Measurements from ENCODE around the gene GABRB1. TPM values are rescaled to one million over a fixed set of nuclear protein-coding genes. Genes with fewer than 3 reads are reported as not detected.

Gene GABRB1
- total RNA-seq, 2 donors from 2014 or later, result not detected

GRCh38 chr4:47309165-47309564 is 277.8 kb downstream of the GABRB1 start:
- H3K4me3 ChIP-seq, result no peak overlapping the region
- no peak overlapping the region for H3K27ac ChIP-seq
- no peaks in the 10 kb centered on the region for H3K4me1 ChIP-seq (replicated peaks)
- intact Hi-C loops (cut with DNase I), result no loop called here
- H3K27me3 ChIP-seq (replicated peaks; ENCODE audit: insufficient read depth), result no peaks in the 10 kb centered on the region
- H3K36me3 ChIP-seq, result no peaks in the 10 kb centered on the region
- TF ChIP-seq POLR2A (IDR thresholded peaks at IDR 0.05), result no peak
- no peak for TF ChIP-seq POLR2AphosphoS5 (IDR thresholded peaks at IDR 0.05)
- TF ChIP-seq, protein P1, sequence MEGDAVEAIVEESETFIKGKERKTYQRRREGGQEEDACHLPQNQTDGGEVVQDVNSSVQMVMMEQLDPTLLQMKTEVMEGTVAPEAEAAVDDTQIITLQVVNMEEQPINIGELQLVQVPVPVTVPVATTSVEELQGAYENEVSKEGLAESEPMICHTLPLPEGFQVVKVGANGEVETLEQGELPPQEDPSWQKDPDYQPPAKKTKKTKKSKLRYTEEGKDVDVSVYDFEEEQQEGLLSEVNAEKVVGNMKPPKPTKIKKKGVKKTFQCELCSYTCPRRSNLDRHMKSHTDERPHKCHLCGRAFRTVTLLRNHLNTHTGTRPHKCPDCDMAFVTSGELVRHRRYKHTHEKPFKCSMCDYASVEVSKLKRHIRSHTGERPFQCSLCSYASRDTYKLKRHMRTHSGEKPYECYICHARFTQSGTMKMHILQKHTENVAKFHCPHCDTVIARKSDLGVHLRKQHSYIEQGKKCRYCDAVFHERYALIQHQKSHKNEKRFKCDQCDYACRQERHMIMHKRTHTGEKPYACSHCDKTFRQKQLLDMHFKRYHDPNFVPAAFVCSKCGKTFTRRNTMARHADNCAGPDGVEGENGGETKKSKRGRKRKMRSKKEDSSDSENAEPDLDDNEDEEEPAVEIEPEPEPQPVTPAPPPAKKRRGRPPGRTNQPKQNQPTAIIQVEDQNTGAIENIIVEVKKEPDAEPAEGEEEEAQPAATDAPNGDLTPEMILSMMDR (IDR thresholded peaks at IDR 0.05), result no peak
- DNase-seq (ENCODE audit: low spot score), result no peak
- H3K9me3 ChIP-seq, result no peaks in the 10 kb centered on the region

GRCh38 chr4:47312170-47312569 is 280.8 kb downstream of the GABRB1 start:
- H3K27me3 ChIP-seq (replicated peaks; ENCODE audit: insufficient read depth), result no peaks in the 10 kb centered on the region
- no peaks in the 10 kb centered on the region for H3K36me3 ChIP-seq
- no peak overlapping the region for H3K4me3 ChIP-seq
- H3K4me1 ChIP-seq (replicated peaks), result no peaks in the 10 kb centered on the region
- no peaks in the 10 kb centered on the region for H3K9me3 ChIP-seq
- TF ChIP-seq, protein P1 (IDR thresholded peaks at IDR 0.05), result no peak
- no peak overlapping the region for H3K27ac ChIP-seq
- DNase-seq (ENCODE audit: low spot score), result no peak
- WGBS, result 73% methylated on average over 2 of the region's 2 CpGs
- intact Hi-C loops (cut with DNase I), result no loop called here

GRCh38 chr4:47313384-47313783 is 282.0 kb downstream of the GABRB1 start:
- Histone ChIP-seq H3K27ac (no peak overlapping the region), H3K27me3 (replicated peaks; ENCODE audit: insufficient read depth) (no peaks in the 10 kb centered on the region), H3K4me3 (no peak overlapping the region), H3K9me3 (no peaks in the 10 kb centered on the region), H3K4me1 (replicated peaks) (no peaks in the 10 kb centered on the region), H3K36me3 (no peaks in the 10 kb centered on the region)
- no peak for DNase-seq (ENCODE audit: low spot score)
- intact Hi-C loops (cut with DNase I), result no loop called here
- no peak for TF ChIP-seq POLR2AphosphoS5 (IDR thresholded peaks at IDR 0.05)
- TF ChIP-seq, protein P1 (IDR thresholded peaks at IDR 0.05), result no peak

- H3K36me3 ChIP-seq, result no peaks in the 10 kb centered on the region
- no peak for DNase-seq (ENCODE audit: low spot score)
- H3K27me3 ChIP-seq (replicated peaks; ENCODE audit: insufficient read depth), result no peaks in the 10 kb centered on the region
- H3K4me1 ChIP-seq (replicated peaks), result no peaks in the 10 kb centered on the region
- intact Hi-C loops (cut with DNase I), result no loop called here
- no peak overlapping the region for H3K4me3 ChIP-seq
- TF ChIP-seq, protein P1 (IDR thresholded peaks at IDR 0.05), result no peak
- TF ChIP-seq POLR2A (IDR thresholded peaks at IDR 0.05), result no peak
- TF ChIP-seq POLR2AphosphoS5 (IDR thresholded peaks at IDR 0.05), result no peak
- no peaks in the 10 kb centered on the region for H3K9me3 ChIP-seq
- H3K27ac ChIP-seq, result no peak overlapping the region
These were observed 284.0 kb downstream of the GABRB1 start for GRCh38 chr4:47315346-47315745.

DNA sequence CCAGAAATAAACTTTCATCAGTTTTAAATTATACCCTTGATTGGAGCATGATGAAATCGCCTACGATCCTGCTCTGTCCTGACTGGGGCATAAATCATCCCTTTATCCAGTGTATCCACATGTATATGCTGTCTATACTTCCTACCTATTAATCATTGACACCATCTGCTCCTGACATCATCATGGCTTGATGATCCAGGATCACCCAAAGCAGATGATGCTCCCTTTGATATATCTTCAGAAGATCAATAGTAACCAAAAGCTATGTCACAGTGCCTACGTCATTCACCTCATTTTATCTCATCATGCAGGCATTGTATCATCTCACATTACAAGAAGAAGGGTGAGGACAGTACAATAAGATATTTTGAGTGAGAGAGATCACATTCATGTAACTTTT is 294.7 kb downstream of the GABRB1 start:
- intact Hi-C loops (cut with DNase I), result no loop called here
- no peak overlapping the region for H3K4me3 ChIP-seq
- 85% methylated on average over 3 of the region's 3 CpGs for WGBS

More for the DNA sequence above, 294.7 kb downstream of the GABRB1 start:
- no peaks in the 10 kb centered on the region for H3K36me3 ChIP-seq
- H3K4me1 ChIP-seq (replicated peaks), result no peaks in the 10 kb centered on the region
- H3K27ac ChIP-seq, result no peak overlapping the region
- TF ChIP-seq, protein P1 (IDR thresholded peaks at IDR 0.05), result no peak
- TF ChIP-seq POLR2A (IDR thresholded peaks at IDR 0.05) (no peak), POLR2AphosphoS5 (IDR thresholded peaks at IDR 0.05) (no peak)
- H3K27me3 ChIP-seq (replicated peaks; ENCODE audit: insufficient read depth), result no peaks in the 10 kb centered on the region
- DNase-seq (ENCODE audit: low spot score), result no peak
- H3K9me3 ChIP-seq, result no peaks in the 10 kb centered on the region

Measured in prostate gland (tissue), 2 donors.